ENCODE measurements around the gene TSPYL4.
A peak's percentile ranks its signal among the peaks of the same experiment; 100 is the strongest.
"Not testable (repeated sequence)": the region's sequence is repeated elsewhere in the genome, so short reads cannot be mapped to it uniquely, and the experiment has no call there.

Gene TSPYL4

GRCh38 chr6:116291701-116292396 lies 38.0 kb upstream of the TSPYL4 start:
- H3K27me3 ChIP-seq: no peaks in the 10 kb centered on the region
- TF ChIP-seq CTCF (IDR thresholded peaks at IDR 0.05; ENCODE audit: low read depth, low read length): no peak
- no peaks in the 10 kb centered on the region for H3K4me1 ChIP-seq
- no peak overlapping the region for H3K4me3 ChIP-seq (ENCODE audit: low read depth, low read length)
- H3K9me3 ChIP-seq: no peaks in the 10 kb centered on the region
- H3K36me3 ChIP-seq: no peaks in the 10 kb centered on the region
- DNase-seq: no peak

GRCh38 chr6:116290799-116291198 lies 36.9 kb upstream of the TSPYL4 start:
- Histone ChIP-seq H3K27me3 (no peaks in the 10 kb centered on the region), H3K9me3 (no peaks in the 10 kb centered on the region), H3K4me3 (ENCODE audit: low read depth, low read length) (no peak overlapping the region), H3K36me3 (no peaks in the 10 kb centered on the region), H3K4me1 (no peaks in the 10 kb centered on the region)
- no peak for DNase-seq
- no peak for TF ChIP-seq CTCF (IDR thresholded peaks at IDR 0.05; ENCODE audit: low read depth, low read length)

- no peaks in the 10 kb centered on the region for H3K9me3 ChIP-seq
- DNase-seq: no peak
- no peaks in the 10 kb centered on the region for H3K36me3 ChIP-seq
- no peaks in the 10 kb centered on the region for H3K4me1 ChIP-seq
- no peak for TF ChIP-seq CTCF (IDR thresholded peaks at IDR 0.05; ENCODE audit: low read depth, low read length)
- no peak overlapping the region for H3K4me3 ChIP-seq (ENCODE audit: low read depth, low read length)
- no peaks in the 10 kb centered on the region for H3K27me3 ChIP-seq
Observed at GRCh38 chr6:116289876-116290275, 36.0 kb upstream of the TSPYL4 start.

- H3K27me3 ChIP-seq: 0 out of 2 replicates have a peak, but pooled peaks cover 3% of the 10 kb centered on the region
- no peaks in the 10 kb centered on the region for H3K4me1 ChIP-seq
- H3K4me3 ChIP-seq (ENCODE audit: low read depth, low read length): no peak overlapping the region
- DNase-seq: no peak
- no peaks in the 10 kb centered on the region for H3K9me3 ChIP-seq
- TF ChIP-seq CTCF (IDR thresholded peaks at IDR 0.05; ENCODE audit: low read depth, low read length): peak; percentile 85
- H3K36me3 ChIP-seq: no peaks in the 10 kb centered on the region
Observed at GRCh38 chr6:116287689-116288282, 33.9 kb upstream of the TSPYL4 start.

- no peak for TF ChIP-seq CTCF (IDR thresholded peaks at IDR 0.05; ENCODE audit: low read depth, low read length)
- H3K4me1 ChIP-seq: no peaks in the 10 kb centered on the region
- no peaks in the 10 kb centered on the region for H3K9me3 ChIP-seq
- 0 out of 2 replicates have a peak, but pooled peaks cover 3% of the 10 kb centered on the region for H3K27me3 ChIP-seq
- H3K4me3 ChIP-seq (ENCODE audit: low read depth, low read length): no peak overlapping the region
- no peak for DNase-seq
- no peaks in the 10 kb centered on the region for H3K36me3 ChIP-seq
Observed at GRCh38 chr6:116286773-116287358, 33.0 kb upstream of the TSPYL4 start.

GRCh38 chr6:116284984-116285383 lies 31.1 kb upstream of the TSPYL4 start:
- not testable (repeated sequence) for H3K4me1 ChIP-seq; H3K36me3 ChIP-seq; H3K27me3 ChIP-seq; DNase-seq; H3K9me3 ChIP-seq; H3K4me3 ChIP-seq (ENCODE audit: low read depth, low read length)
